HTR-8/SVneo (cell line): ENCODE results near the gene RBM33.

ENCODE experiments used
- DNase-seq: peaks from one replicate; pipeline ENCODE4 v3.0.0; 2011; ENCODE audit warnings: low spot score, mixed read lengths; ENCODE audit not compliant: insufficient read length
- FAIRE-seq: peaks from 2 replicates; lab custom pipeline; 2011; peaks lifted over from hg19 to GRCh38; lab: Jason Lieb, UNC

Gene RBM33

DNA sequence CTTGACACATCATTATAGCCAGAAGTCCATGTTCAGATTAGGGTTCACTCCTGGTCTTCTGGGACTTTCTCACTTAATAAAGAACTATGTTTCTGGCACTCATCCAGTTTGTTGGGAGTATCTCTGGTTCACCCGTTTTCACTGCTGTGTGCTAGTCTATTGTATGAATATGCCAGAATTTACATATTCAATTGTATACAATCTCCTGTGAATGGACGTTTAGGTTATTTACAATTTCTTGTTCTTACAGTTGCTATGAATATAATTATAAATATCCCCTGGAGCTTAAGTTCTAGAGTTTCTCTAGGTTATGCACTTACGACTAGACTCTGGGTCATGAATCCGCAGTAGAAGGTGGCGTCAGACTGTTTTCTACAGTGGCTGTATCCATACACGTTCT is 20.0 kb upstream of the RBM33 start:
- DNase-seq (no peak), FAIRE-seq (no peak)

DNA sequence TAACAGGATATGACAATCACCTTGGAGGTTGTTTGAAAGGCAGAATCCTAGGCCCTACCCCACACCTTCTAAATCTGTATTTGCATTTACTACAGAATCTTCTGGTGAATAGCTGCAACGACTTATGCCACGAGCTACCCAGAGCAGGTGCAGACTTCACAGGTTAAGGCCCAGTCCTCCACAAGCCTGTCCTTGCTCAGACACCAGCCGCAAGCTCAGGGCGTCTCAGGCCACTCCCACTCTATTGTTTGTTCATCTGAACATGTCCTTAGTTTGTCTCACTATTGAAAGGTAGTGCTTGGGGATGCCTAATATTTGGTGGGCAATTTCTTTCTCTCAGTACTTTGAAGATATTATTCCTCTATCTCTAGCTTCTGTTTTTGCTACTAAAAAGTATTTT is 18.9 kb upstream of the RBM33 start:
- DNase-seq (no peak), FAIRE-seq (no peak)

DNA sequence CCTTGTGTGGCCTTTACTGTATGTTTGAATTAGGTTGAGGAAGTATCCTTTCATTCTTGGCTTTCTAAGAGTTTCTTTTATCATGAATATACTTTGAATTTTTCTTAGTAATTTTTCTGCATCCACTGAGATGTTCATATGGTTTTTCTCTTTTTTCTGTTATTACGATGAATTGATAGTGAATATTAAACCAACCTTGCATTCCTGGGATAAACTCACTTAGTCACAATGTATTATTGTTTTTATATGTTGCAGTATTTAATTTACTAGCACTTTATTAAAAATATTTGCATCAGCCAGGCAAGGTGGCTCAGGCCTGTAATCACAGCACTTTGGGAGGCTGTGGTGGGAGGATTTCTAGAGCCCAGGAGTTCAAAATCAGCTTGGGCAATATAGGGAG is 15.3 kb upstream of the RBM33 start:
- DNase-seq, result no peak
- no peak for FAIRE-seq

DNA sequence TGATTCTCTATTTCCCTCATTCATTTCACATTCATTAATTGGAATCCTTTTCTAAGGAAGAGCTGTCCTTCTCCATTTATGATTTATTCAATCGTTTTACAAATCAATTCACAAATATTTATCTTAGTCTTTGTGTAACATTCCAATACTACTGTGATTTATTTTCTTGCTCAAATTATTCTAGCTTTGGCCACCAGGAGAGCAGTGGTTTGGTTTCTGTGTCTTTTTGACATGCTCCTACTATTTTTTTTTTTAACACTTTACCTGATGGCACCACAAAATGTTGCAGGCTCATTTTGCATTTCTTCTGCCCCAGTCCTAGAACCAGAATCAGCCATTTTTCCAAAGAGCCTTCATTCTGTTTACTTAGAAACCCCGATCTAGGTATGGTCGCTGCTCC is 13.3 kb upstream of the RBM33 start:
- no peak for DNase-seq
- no peak for FAIRE-seq

DNA sequence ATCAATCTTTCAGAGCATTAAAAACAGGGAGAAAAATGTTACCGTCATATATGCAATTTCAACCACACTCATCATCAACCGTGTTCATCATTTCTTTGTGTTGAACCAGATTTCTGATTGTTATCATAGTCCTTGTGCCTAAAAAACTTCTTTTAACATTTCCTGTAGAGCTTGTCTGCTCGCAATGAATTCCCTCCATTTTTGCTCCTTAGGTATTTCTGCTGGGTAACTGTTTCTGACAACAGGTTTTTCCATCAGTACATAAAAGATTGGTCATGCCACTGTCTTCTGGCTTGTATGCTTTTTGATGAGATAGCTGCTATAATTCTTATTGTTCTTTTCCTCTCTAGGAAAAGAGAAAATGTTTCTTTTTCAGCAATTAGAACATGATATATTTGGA is 8.6 kb upstream of the RBM33 start:
- DNase-seq (no peak), FAIRE-seq (no peak)

DNA sequence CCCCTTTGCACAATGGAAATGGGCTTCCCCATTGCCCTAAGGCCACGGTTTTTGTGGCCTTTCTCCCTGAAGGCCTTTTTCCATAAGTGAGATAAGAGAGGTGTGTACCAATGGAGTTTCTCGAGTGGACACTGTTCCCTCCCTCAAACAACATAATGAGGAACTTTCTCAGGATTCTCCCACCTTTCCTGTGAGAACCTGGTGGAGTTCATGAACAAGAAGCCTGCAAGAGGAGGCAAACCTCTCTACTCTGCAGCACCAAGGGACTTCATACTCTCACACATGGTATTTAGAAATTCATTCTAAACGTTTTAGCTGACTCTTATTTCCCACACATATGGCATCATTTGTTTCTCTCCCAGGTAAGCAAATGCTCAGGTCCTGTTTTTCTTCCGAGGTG is 7.3 kb upstream of the RBM33 start:
- FAIRE-seq (no peak), DNase-seq (no peak)

DNA sequence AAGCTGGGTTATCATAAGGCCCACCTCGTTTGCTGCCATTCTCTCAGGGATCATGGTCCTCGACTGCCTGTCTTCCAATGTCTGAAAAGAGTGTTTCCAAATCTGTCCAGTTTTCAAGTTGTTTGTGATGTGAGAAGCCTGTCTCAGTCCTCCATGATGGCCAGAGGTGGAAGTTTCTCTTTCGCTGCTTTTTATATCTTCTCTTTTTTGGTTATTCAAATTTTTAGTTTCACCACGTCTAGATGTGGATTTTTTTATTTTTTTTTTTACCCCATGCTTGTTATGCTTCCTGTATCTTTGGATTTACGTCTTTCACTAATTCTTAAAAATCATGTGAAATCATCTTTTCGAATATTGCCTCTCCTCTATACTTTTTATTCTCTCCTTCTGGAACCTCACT is 6.1 kb upstream of the RBM33 start:
- FAIRE-seq (no peak), DNase-seq (no peak)

DNA sequence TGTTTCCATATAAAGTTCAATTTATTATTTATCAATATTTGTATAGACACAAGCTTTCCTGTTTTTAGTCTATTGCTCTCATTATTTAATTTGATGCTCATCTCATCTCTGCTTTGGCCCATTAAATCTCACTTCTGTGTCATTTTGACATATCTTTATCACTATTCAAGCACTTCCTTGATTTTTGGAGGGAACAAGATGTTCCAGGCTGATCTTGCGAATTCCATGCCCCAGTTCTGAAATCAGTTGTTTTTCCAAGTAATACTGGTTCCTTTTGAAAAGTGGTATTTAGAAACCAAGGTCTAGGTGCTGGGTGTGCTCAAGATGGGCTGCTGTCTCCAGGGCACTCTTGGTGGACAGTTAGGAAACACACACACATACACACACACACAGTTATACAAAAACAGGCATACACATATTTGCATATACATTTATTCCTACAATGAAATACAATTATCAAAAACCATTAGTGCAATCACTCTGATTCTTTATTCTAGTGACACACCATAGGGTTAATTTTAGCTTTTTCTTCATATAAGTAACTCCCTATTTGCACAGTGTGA is 4.4 kb upstream of the RBM33 start:
- DNase-seq, result no peak
- no peak for FAIRE-seq

DNA sequence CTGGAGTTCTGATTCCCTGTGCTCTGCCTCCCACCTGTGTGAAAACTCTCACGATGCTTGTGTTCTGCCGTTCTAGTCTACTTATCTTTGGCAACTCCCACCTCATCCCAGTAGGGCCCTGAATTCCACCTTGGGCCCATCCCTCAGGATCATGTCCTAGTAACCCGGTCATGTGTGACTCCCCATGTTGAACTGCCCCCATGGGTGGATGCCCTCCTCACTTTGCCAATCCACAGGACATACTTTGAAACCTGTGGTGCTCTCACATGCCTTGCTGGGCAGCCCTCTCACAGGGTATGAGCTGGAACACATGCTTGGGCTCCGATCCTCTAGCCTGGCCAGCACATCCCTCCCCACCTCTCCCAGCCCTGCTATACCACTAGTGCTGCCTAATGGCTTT is 3.8 kb upstream of the RBM33 start:
- DNase-seq (no peak), FAIRE-seq (no peak)

DNA sequence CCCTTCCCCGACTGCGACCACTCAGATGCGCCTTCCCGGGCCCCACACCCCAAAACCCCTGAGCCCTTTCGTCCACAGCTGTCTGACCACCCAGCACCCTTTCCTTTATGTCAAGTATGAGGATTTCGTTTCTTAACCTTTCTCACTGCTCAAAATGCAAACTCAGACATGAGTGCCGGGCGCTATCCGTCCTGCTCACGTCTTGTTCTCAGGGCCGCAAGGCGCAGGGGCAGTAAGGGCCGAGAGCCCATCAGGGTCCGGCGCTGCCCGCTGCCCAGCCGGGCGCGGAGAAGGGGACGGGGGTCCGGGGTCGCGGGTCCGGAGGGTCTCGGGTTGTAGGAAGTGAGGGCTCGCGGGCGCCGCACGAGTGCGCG is 670 bp upstream of the RBM33 start:
- DNase-seq, result peak; percentile 22
- FAIRE-seq, result no peak

DNA sequence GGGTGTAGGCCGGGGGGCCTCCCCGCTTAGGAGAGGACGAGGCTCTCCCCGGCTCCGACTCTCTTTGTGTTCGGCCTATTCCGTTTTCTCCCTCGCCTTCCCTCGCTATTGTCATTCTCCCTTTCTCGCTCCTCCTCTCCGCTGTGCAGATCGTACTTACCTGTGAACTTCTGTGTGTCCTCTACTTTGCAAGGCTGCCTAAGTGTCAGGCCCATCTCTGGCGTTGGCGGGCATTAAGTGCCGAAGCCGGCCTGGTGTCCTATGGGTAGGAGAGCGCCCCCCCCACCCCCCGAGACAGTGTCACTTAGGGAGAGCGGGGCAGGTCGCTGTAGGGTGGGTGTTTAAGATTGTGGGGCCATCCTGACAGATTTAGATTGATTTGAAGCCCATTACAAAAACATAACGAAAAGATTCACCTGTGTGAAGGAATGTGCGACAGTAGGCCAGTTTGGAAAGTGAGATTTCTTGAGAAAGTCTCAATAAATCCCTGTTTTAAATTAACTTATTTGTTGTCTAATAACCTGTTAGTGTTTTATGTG is 579 bp downstream of the RBM33 start:
- no peak for FAIRE-seq
- peak; percentile 12 for DNase-seq

DNA sequence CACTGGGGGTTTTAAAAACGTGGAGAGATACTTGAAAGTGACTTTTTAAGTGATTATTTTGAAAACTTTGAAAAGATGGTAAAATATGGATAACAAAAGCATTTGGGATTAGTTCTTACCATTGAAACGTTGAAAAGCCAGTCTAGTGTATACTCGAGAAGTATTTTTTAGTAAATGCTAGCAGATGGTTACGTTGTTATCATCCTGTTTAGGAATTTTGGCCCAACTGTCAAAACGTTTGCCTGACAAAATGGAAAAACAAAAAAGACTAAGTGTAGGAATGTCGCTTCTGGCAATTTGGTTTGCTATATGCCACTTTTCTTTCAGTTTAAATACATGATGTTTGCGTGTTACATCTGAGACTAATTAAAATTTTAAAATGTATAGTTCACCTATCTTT is 1.2 kb downstream of the RBM33 start:
- DNase-seq, result no peak
- no peak for FAIRE-seq

DNA sequence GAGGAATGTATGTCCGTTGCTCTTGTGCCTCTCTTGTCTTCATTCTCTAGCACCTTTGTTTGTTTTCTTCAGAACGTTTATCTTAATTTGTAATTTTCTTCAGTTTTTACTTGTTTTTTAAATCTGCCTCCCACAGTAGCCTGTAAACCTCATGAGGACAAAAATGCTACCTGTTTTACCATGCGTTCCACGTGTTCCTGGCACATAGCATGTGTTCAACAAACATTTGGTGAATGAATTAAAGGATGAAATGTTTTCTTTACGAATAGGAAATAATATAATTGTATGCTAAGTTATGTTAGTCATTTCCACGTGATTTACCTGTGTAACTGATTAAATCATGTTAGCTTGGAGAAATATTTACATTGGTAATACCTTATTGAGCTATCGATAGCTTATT is 2.2 kb downstream of the RBM33 start:
- no peak for DNase-seq

DNA sequence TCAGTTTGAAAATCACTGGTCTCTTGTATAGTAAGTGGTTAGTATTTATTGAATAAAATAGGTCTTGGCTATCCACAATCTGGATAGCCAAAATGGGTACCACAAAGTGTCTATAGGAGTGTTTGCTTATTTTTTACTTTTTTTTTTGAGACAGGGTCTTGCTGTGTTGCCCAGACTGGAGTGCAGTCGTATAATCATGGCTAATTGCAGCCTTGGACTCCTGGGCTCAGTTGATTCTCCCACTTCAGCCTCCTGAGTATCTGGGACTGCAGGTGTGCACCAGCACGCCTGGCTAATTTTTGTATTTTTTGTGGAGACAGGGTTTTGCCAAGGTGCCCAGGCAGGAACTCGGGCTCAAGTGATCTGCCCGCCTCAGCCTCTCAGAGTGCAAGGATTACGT is 2.8 kb downstream of the RBM33 start:
- FAIRE-seq (no peak), DNase-seq (no peak)

More for the DNA sequence above, 2.2 kb downstream of the RBM33 start:
- no peak for FAIRE-seq

DNA sequence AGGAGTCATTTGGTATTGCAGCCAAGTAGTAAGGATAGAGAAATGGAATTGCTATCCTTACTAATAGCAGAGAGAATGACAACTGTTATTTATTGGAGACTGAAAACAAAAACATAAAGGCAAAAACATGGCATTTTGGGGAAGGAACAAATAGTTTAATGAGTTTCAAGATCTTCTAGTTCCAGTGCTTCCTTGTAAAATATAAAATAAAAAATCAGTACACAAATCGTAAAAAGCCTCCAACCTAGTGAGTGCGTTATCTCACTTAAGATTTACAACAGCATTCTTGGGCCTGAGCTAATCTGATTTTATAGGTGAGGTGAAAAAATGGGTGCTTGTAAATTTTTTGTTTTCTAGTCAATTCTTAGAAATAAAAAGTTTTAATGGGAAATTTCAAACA is 3.3 kb downstream of the RBM33 start:
- no peak for DNase-seq
- FAIRE-seq, result no peak

DNA sequence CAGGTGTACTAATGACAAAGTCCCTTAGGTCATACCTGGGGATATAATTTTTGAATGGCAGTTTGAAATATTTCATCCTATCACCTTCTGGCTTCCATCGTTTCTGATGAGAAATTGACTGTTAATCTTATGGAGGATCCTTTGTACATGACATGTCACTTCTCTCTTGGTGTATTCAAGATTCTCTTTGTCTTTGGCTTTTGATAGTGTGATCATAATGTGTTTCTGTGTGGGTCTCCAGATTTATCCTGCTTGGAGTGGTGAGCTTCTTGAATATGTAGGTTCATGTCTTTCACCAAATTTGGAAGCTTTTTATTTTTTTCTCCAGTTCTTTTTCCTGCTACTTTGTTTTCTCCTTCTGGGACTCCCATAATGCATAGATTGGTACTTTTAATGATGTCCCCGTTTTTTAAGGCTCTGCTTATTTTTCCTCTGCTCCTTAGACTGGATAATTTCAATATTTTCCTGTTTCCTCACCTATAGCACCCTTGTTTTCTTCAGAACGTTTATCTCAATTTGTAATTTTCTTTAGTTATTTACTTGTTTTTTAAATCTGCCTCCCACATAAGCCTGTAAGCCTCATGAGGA is 4.4 kb downstream of the RBM33 start:
- FAIRE-seq (no peak), DNase-seq (no peak)

DNA sequence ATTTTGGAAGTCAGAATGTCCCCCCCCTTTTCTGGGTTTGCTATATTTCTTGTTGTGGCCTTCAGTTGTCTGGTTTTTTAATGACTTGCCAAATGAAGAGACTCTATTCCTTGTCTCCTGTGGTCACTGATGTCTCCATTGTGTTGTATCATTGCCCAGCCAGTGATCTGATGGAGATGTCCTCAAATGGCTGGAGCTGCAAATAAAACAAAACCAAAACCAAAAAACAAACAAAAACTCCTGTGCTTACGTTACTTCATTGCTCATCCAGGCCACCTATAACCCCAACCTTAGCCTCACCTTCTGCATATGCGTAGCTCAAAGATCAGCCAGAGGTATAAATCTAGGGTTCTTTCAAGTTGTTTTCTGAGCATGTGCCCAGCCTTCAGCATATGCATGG is 5.1 kb downstream of the RBM33 start:
- FAIRE-seq, result no peak
- DNase-seq, result no peak

DNA sequence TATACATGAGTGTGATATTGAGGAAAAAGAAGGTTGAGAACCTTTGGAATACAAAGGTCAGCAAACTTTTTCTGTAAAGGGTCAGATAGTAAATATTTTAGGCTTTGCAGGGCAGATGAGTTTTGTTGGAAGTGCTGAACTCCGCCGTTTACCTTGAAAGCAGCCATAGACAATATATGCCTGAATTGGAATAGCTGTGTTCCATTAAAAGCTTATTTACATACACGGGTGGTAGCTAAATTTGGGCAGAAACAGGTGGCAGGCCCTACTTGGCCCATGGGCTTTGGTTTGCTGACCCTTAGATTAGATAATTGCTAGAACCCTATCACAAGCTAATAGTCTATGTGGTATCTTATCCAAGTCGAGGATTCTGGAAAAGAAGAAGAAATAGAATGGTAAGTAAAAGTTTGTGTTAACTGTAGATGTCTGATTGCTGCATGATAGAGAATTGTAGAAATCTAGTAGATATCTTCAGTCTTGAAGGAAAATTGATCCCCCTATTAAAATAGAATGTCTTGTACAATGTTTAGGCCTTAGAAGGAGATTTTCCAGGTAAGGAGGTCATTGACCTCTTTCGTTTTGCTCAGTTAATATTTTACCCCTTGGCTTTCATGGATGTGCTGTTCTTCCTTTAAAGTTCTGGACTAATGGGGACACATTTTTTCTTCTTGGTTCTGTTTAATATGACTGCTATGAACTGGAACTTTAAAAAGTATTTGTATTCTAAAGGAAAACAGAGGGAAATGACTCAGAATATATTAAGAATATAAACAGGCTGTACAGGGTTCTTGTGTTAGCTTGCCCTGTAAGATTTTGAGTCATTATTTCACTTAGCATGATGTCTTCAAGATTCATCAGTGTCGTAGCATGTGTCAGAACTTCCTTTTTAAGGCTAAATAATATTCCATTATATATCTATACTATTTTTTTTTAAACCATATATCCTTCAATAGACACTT is 8.0 kb downstream of the RBM33 start:
- no peak for FAIRE-seq
- no peak for DNase-seq

DNA sequence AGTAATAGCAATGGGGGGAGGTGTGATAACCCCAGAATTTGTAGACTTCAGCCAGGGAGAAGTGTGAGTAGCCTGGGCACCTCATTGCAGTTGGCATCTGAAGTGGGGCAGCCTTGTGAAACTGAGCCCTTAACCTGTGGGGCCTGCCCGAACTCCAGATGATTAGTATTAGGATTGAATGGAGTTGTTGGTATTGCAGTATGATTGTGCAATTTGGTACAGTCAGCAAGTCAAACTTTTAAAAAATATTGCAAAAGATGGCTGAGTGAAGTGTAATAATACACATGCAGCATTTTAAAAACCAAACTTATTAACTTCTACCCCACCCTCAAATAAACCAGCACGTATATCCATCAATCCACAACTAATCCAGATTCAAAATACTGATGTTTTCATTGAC is 9.3 kb downstream of the RBM33 start:
- DNase-seq, result no peak
- no peak for FAIRE-seq

DNA sequence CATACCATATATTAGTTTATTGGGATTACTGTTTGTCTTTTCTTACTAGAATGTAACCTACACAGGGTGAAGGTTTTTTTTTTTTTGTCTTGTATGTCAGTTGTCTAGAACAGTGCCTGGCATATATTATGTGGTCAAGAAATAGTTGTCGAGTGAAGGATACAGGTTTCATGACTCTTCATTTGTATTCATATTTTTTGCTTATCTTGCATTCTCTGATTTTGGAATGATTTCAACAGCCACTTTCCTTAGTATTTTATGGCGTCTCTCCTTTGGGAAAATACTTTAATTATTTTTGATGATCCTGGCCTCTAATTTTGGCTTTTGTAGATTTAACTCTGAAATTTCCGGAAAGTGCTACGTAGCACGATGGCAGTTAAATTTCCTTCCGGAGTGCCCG is 12.4 kb downstream of the RBM33 start:
- DNase-seq (no peak), FAIRE-seq (no peak)

DNA sequence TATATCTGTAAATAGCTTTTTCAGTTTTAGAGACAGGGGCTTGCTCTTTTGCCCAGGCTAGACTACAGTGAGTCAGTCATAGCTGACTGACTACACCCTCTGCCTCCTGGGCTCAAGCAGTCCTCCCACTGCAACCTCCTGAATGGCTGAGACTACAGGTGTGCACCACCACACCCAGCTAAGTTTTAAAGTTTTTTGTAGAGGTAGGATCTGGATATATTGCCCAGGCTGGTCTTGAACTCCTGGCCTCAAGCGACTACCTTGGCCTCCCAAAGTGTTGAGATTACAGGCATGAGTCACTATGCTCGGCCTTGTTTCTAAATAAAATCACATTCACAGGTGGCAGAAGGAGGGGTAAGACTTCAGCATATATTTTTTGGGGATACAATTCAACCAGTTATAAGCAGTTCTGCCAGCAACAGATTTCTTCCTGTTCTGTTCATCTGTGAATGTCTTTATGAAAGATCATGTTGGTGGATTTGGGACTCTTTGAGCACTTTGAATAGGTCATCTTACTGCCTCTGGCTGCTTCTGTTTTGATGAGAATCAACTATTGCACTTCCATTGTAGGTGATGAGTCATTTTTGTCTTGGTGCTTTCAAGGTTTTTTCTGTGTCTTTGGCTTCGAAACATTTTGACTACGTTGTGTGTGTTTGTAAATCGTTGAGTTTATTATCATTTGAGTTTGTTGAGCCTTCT is 15.7 kb downstream of the RBM33 start:
- no peak for DNase-seq
- FAIRE-seq, result no peak
